ENCODE measurements around the gene GOSR1.
"Not testable (repeated sequence)": the region's sequence is repeated elsewhere in the genome, so short reads cannot be mapped to it uniquely, and the experiment has no call there.

GOSR1 gene

GRCh38 chr17:30506481-30506880 is 29.3 kb downstream of the GOSR1 start:
- DNase-seq: peak; percentile 12

- DNase-seq: no peak
Observed at GRCh38 chr17:30513346-30513745, 36.1 kb downstream of the GOSR1 start.

- DNase-seq: no peak
Observed at GRCh38 chr17:30514895-30515596, 37.8 kb downstream of the GOSR1 start.

GRCh38 chr17:30517786-30518185 is 40.6 kb downstream of the GOSR1 start:
- DNase-seq: no peak

- no peak for DNase-seq
Observed at GRCh38 chr17:30519166-30519565, 42.0 kb downstream of the GOSR1 start.

GRCh38 chr17:30519707-30520106 is 42.5 kb downstream of the GOSR1 start:
- DNase-seq: no peak

- no peak for DNase-seq
Observed at GRCh38 chr17:30520436-30520835, 43.2 kb downstream of the GOSR1 start.

GRCh38 chr17:30520882-30521281 is 43.7 kb downstream of the GOSR1 start:
- DNase-seq: no peak

- DNase-seq: no peak
Observed at GRCh38 chr17:30521766-30522165, 44.6 kb downstream of the GOSR1 start.

GRCh38 chr17:30523236-30523635 is 46.0 kb downstream of the GOSR1 start:
- DNase-seq: not testable (repeated sequence)

GRCh38 chr17:30524847-30525246 is 47.6 kb downstream of the GOSR1 start:
- no peak for DNase-seq

- DNase-seq: no peak
Observed at GRCh38 chr17:30526401-30526800, 49.2 kb downstream of the GOSR1 start.

GRCh38 chr17:30528701-30529100 is 51.5 kb downstream of the GOSR1 start:
- not testable (repeated sequence) for DNase-seq

GRCh38 chr17:30530346-30531025 is 53.3 kb downstream of the GOSR1 start:
- DNase-seq: no peak

GRCh38 chr17:30532871-30533270 is 55.7 kb downstream of the GOSR1 start:
- no peak for DNase-seq

- no peak for DNase-seq
Observed at GRCh38 chr17:30534298-30534697, 57.1 kb downstream of the GOSR1 start.

GRCh38 chr17:30534938-30535921 is 58.0 kb downstream of the GOSR1 start:
- DNase-seq: no peak

- not testable (repeated sequence) for DNase-seq
Observed at GRCh38 chr17:30536846-30537245, 59.6 kb downstream of the GOSR1 start.

GRCh38 chr17:30537667-30538066 is 60.5 kb downstream of the GOSR1 start:
- DNase-seq: not testable (repeated sequence)

- no peak for DNase-seq
Observed at GRCh38 chr17:30541802-30542201, 64.6 kb downstream of the GOSR1 start.

GRCh38 chr17:30543456-30543855 is 66.2 kb downstream of the GOSR1 start:
- DNase-seq: no peak

GRCh38 chr17:30545024-30545423 is 67.8 kb downstream of the GOSR1 start:
- DNase-seq: peak; percentile 89
